ENCODE data around the gene SUMO2. TPM values are rescaled to one million over a fixed set of nuclear protein-coding genes. Genes with fewer than 3 reads are reported as not detected.
A peak's percentile ranks its signal among the peaks of the same experiment; 100 is the strongest.

Gene SUMO2
- total RNA-seq = 100 to 1,000 TPM in 1 of 4 donors, 10 to 100 TPM in 3; 61.9 to 100 (median 82.1) TPM

DNA sequence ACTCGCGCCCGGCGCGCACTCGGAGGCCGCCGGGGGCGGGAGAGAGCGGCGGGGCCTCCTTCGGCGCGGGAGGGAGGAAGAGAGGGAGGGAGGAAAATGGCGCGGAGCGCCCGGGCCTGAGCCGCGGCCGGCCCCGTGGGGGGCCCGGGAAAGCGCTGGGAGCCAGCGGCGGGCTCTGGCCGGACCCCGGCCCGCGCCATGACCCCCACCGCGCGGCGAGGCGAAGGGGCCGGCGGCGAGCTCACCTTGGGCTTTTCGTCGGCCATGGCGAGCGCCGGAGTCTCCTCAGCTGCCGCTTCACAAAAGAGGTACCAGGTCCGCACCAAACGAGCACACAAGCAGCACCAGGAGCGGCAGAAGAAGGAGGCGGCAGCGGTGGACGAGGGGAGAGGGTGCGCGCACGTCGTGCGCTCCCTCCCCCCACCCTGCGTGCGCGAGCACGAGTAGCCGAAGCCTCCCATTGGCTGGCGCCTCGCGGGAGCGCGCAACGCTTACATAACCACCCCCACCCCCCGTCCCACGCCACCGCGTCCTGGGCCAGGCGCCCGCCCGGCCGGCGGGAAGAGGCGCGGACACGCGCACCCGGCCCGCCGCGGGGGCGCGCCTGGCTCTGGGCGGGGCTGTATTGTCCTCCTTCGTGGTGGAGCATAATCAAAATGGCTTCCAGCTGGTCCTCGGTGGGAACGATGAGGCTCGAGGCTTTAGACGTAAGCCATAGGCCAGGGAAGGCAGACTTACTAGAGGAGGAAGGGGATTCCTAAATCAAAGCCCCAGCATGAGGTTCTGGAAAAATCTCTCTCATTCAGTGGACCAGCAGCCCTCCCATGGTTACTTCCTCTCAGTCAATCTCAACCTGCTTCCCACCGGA, at the start of gene SUMO2:
Gene SUMO2, minus strand, starts transcription at position 391 of the 868 bp plus-strand sequence. Its CDS starts 125 bp downstream, at position 266.
- 4 to 16% methylated on average over 5 to 28 of the region's 92 CpGs for WGBS, 2 donors
- no peaks in the 10 kb centered on the region for H3K27me3 ChIP-seq
- no peaks in the 10 kb centered on the region for H3K9me3 ChIP-seq
- TF ChIP-seq POLR2A (IDR thresholded peaks at IDR 0.05) = peak; percentile 77 to 89
- TF ChIP-seq, protein P1, sequence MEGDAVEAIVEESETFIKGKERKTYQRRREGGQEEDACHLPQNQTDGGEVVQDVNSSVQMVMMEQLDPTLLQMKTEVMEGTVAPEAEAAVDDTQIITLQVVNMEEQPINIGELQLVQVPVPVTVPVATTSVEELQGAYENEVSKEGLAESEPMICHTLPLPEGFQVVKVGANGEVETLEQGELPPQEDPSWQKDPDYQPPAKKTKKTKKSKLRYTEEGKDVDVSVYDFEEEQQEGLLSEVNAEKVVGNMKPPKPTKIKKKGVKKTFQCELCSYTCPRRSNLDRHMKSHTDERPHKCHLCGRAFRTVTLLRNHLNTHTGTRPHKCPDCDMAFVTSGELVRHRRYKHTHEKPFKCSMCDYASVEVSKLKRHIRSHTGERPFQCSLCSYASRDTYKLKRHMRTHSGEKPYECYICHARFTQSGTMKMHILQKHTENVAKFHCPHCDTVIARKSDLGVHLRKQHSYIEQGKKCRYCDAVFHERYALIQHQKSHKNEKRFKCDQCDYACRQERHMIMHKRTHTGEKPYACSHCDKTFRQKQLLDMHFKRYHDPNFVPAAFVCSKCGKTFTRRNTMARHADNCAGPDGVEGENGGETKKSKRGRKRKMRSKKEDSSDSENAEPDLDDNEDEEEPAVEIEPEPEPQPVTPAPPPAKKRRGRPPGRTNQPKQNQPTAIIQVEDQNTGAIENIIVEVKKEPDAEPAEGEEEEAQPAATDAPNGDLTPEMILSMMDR (IDR thresholded peaks at IDR 0.05) = peak in 3 of 6 experiments; percentile 32 to 54 (median 44)
- peaks cover 0 to 6% of the 10 kb centered on the region in 2 donors for H3K36me3 ChIP-seq
- peak within 1 kb of the TSS; percentile 92 to 98 (median 97) for H3K27ac ChIP-seq
- DNase-seq = peak; percentile 94
- H3K4me3 ChIP-seq (replicated peaks in 1 of 3) = peak within 1 kb of the TSS; percentile 54 to 98 (median 95)
- intact Hi-C loops (cut with DNase I) = loop anchor here (5.0 kb wide), 1 partner anchor 71 kb away; no protein-coding TSS in a partner anchor
- H3K4me1 ChIP-seq = peaks cover 11 to 20% of the 10 kb centered on the region in 2 donors

DNA sequence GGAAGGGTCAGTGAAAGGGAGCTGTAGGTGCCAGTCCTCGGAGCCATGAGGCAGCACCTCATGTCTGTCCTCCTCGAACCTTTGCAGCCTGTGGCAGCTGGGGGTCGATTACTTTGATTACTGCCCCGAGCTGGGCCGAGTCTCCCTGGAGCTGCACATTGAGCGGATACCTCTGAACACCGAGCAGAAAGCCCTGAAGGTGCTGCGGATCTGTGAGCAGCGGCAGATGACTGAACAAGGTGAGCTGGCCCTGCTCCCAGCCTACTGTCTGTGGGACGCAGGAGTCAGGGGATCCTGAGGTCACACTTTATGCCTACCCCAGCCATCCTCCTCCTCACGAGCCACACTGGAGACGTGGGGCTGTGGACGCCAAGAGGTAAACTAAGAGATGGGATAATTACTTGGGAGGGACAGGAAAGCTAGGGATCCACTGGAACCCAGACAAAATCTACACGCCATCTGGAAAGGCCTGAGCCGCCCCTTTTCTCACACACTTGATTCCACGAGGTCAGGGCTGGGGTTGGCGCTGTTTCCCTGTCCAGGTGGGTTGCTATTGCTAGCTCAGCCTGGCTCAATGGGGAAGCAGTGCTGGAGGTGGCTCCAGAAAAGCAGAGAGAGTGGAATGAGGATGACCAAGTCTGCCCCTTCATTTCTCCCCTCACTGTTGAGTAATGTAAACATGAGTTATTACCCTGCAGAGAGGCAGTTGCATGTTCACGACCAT, 49.1 kb upstream of the SUMO2 start:
- no peak for DNase-seq
- H3K9me3 ChIP-seq = no peaks in the 10 kb centered on the region
- peaks cover 54 to 55% of the 10 kb centered on the region in 2 donors for H3K36me3 ChIP-seq
- H3K27ac ChIP-seq = no peak overlapping the region
- intact Hi-C loops (cut with DNase I) = no loop called here
- H3K4me3 ChIP-seq (replicated peaks in 1 of 3) = no peak overlapping the region
- H3K27me3 ChIP-seq = no peaks in the 10 kb centered on the region
- no peak for TF ChIP-seq POLR2A (IDR thresholded peaks at IDR 0.05)
- TF ChIP-seq, protein P1 (IDR thresholded peaks at IDR 0.05) = no peak
- H3K4me1 ChIP-seq = no peaks in the 10 kb centered on the region
- WGBS, 2 donors = 91 to 99% methylated on average over 11 to 13 of the region's 18 CpGs

DNA sequence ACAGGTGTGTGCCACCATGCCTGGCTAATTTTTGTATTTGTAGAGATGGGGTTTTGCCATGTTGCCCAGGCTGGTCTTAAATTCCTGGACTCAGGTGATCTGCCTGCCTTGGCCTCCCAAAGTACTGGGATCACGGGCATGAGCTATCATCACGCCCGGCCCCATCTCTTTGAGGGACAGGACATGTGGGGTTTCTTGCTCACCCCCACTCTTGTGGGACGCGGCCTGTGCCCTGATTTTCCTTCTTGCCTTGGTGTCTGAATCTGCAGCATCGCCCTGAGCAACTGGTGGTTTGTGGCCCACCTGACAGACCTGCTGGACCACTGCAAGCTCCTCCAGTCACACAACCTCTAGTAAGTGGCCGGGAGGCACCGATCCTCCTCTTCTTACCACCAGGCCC, 48.3 kb upstream of the SUMO2 start:
- Histone ChIP-seq H3K4me1 (no peaks in the 10 kb centered on the region), H3K36me3 (peaks cover 56 to 57% of the 10 kb centered on the region in 2 donors), H3K27me3 (no peaks in the 10 kb centered on the region), H3K27ac (no peak overlapping the region), H3K9me3 (no peaks in the 10 kb centered on the region), H3K4me3 (replicated peaks in 1 of 3) (no peak overlapping the region)
- 93 to 98% methylated on average over 7 to 8 of the region's 8 CpGs for WGBS, 2 donors
- no peak for DNase-seq
- intact Hi-C loops (cut with DNase I) = no loop called here
- TF ChIP-seq, protein P1 (IDR thresholded peaks at IDR 0.05) = no peak
- TF ChIP-seq POLR2A (IDR thresholded peaks at IDR 0.05) = no peak

DNA sequence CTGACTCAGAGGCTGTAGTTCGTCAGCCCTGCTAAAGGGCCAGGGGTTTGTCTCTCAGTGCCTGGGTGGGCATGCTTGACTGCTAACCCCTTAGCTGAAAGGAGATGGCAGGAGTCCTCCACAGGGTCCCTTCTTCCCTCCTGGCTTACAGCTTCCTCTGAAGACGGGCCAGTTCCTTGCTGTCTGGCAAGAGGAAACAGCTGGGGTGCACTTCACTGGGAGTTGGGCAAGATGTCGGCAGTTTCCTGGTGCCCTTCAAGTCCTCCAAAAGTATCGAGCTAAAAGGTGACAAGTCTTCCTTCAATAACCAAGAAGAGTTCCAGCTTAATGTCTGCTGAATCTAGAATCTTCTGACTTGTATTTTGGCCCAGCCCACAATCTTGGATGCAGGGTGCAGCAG, 46.1 kb upstream of the SUMO2 start:
- 84 to 90% methylated on average over 4 of the region's 4 CpGs for WGBS, 2 donors

More for the DNA sequence above, 46.1 kb upstream of the SUMO2 start:
- no peaks in the 10 kb centered on the region for H3K27me3 ChIP-seq
- no peak for DNase-seq
- no peak overlapping the region for H3K27ac ChIP-seq
- no peak overlapping the region for H3K4me3 ChIP-seq (replicated peaks in 1 of 3)
- intact Hi-C loops (cut with DNase I) = no loop called here
- H3K4me1 ChIP-seq = no peaks in the 10 kb centered on the region
- peaks cover 51 to 55% of the 10 kb centered on the region in 2 donors for H3K36me3 ChIP-seq
- H3K9me3 ChIP-seq = no peaks in the 10 kb centered on the region
- TF ChIP-seq POLR2A (IDR thresholded peaks at IDR 0.05) = no peak
- TF ChIP-seq, protein P1 (IDR thresholded peaks at IDR 0.05) = no peak
